ENCODE measurements around the gene ERC1.

DNA sequence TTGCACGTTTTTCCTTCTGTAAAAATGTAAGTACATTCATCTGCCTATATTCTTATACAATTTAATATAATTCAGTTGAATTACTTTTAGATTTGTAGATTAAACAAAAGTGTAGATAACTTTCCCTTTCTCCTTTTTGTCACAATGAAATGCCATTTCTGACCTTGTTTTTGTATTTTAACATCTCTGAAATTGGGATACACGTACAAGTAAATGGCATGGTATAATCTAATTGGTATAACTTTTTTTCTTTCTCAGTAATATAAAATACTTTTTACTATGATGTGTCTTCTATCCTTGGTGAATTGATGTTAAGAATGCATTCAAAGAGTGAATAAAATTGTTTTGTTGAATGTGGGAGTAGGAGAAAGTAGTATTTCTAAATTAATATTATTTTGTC is 210.0 kb downstream of the ERC1 start:
- no peak for TF ChIP-seq SPI1 (IDR thresholded peaks at IDR 0.05; ENCODE audit: borderline replicate concordance, low read depth, low read length)
- TF ChIP-seq, protein P1, sequence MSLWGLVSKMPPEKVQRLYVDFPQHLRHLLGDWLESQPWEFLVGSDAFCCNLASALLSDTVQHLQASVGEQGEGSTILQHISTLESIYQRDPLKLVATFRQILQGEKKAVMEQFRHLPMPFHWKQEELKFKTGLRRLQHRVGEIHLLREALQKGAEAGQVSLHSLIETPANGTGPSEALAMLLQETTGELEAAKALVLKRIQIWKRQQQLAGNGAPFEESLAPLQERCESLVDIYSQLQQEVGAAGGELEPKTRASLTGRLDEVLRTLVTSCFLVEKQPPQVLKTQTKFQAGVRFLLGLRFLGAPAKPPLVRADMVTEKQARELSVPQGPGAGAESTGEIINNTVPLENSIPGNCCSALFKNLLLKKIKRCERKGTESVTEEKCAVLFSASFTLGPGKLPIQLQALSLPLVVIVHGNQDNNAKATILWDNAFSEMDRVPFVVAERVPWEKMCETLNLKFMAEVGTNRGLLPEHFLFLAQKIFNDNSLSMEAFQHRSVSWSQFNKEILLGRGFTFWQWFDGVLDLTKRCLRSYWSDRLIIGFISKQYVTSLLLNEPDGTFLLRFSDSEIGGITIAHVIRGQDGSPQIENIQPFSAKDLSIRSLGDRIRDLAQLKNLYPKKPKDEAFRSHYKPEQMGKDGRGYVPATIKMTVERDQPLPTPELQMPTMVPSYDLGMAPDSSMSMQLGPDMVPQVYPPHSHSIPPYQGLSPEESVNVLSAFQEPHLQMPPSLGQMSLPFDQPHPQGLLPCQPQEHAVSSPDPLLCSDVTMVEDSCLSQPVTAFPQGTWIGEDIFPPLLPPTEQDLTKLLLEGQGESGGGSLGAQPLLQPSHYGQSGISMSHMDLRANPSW (CRISPR knock-in tag; IDR thresholded peaks at IDR 0.05), result no peak
- TF ChIP-seq, protein P2, sequence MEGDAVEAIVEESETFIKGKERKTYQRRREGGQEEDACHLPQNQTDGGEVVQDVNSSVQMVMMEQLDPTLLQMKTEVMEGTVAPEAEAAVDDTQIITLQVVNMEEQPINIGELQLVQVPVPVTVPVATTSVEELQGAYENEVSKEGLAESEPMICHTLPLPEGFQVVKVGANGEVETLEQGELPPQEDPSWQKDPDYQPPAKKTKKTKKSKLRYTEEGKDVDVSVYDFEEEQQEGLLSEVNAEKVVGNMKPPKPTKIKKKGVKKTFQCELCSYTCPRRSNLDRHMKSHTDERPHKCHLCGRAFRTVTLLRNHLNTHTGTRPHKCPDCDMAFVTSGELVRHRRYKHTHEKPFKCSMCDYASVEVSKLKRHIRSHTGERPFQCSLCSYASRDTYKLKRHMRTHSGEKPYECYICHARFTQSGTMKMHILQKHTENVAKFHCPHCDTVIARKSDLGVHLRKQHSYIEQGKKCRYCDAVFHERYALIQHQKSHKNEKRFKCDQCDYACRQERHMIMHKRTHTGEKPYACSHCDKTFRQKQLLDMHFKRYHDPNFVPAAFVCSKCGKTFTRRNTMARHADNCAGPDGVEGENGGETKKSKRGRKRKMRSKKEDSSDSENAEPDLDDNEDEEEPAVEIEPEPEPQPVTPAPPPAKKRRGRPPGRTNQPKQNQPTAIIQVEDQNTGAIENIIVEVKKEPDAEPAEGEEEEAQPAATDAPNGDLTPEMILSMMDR (IDR thresholded peaks at IDR 0.05 in 2 of 3, conservative IDR thresholded peaks at IDR 0.05 in 1 of 3; ENCODE audit: insufficient read depth in 2 of 3, low read depth in 1 of 3, low read length in 3 of 3), result no peak

All from K562 (cell line).